Gastrocnemius medialis (tissue), 4 donors: ENCODE data around the gene KLK15.

Source experiments
- POLR2A ChIP-seq, 2 donors: fragments of 450-650 bp; IDR thresholded peaks; one replicate each; pipeline ENCODE4 v1.6.1; 2017; ENCODE audit warnings: antibody characterized with exemption in 2 of 2, mild to moderate bottlenecking in 2 of 2, moderate library complexity in 2 of 2
- TF ChIP-seq, protein P1 (sequence below), 5 experiments: fragments of 450-650 bp in 3 of 5; fragments of 200-600 bp in 2 of 5; sonication (generic) in 2 of 5; IDR thresholded peaks in 4 of 5; conservative IDR thresholded peaks in 1 of 5; 1 replicate in 4 of 5; 2 replicates in 1 of 5; pipeline ENCODE4 v1.5.1; 2016 to 2019; ENCODE audit warnings: antibody characterized with exemption in 5 of 5, mild to moderate bottlenecking in 3 of 5, moderate library complexity in 3 of 5

DNA sequence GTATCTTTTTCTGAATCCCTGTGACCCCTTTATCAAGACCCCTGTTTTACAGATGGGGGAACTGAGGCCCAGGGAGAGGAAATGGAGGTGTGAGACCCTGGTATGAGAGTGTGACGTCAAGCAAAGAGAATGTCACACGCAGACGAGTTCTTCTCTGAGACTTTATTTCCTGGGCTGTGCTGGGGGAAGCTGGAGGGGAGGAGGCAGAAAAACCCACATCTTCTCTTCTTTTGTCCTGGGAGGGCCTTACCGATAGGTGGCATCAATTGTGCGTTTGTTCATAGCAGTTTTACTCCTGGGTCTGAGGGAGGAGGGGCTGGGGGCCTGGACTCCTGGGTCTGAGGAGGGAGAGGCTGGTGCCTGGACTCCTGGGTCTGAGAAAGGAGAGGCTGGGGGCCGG is 4.9 kb upstream of the KLK15 start:
- no peak for TF ChIP-seq POLR2A (IDR thresholded peaks at IDR 0.05)
- TF ChIP-seq, protein P1, sequence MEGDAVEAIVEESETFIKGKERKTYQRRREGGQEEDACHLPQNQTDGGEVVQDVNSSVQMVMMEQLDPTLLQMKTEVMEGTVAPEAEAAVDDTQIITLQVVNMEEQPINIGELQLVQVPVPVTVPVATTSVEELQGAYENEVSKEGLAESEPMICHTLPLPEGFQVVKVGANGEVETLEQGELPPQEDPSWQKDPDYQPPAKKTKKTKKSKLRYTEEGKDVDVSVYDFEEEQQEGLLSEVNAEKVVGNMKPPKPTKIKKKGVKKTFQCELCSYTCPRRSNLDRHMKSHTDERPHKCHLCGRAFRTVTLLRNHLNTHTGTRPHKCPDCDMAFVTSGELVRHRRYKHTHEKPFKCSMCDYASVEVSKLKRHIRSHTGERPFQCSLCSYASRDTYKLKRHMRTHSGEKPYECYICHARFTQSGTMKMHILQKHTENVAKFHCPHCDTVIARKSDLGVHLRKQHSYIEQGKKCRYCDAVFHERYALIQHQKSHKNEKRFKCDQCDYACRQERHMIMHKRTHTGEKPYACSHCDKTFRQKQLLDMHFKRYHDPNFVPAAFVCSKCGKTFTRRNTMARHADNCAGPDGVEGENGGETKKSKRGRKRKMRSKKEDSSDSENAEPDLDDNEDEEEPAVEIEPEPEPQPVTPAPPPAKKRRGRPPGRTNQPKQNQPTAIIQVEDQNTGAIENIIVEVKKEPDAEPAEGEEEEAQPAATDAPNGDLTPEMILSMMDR (IDR thresholded peaks at IDR 0.05 in 4 of 5, conservative IDR thresholded peaks at IDR 0.05 in 1 of 5): no peak
